ENCODE measurements around the gene FAM156A. TPM values are rescaled to one million over a fixed set of nuclear protein-coding genes. Genes with fewer than 3 reads are reported as not detected.
"Not testable (repeated sequence)": the region's sequence is repeated elsewhere in the genome, so short reads cannot be mapped to it uniquely, and the experiment has no call there.

The FAM156A gene
- total RNA-seq, 1 donor from 2014 or later, result 12.1 TPM

DNA sequence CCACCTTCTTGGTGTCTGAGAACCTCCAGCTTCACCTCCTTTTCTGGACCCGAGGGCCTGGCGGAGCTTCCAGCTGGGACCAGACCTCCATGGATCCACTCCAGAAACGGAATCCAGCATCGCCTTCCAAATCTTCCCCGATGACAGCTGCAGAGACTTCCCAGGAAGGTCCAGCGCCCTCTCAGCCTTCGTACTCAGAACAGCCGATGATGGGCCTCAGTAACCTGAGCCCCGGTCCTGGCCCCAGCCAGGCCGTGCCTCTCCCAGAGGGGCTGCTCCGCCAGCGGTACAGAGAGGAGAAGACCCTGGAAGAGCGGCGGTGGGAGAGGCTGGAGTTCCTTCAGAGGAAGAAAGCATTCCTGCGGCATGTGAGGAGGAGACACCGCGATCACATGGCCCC lies 51.2 kb downstream of the FAM156A start:
- H3K4me1 ChIP-seq; H3K27me3 ChIP-seq (ENCODE audit: low read depth); H3K4me3 ChIP-seq; H3K27ac ChIP-seq (replicated peaks); DNase-seq; H3K36me3 ChIP-seq; H3K9me3 ChIP-seq (replicated peaks); intact Hi-C loops (cut with micrococcal nuclease): not testable (repeated sequence)

DNA sequence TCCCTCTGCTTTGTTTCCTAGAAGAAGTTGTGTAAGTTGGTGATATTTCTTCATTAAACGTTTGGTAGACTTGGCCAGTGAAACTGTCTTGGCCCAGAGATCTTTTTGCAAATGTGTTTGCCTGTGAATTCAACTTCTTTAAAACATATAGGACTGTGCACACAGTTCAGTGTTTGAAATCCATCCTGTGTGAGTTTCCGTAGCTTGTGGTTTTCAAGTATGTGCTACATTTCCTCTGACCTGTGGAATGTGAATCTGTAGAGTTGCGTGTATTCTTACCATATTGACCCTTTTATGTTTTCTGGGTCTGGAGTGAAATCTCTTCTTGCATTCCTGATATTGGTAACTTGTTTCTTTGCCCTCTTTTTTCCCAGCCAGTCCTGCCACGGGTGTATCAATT lies 52.2 kb downstream of the FAM156A start:
- DNase-seq; H3K9me3 ChIP-seq (replicated peaks); H3K4me3 ChIP-seq; H3K4me1 ChIP-seq; intact Hi-C loops (cut with micrococcal nuclease); H3K27ac ChIP-seq (replicated peaks); H3K36me3 ChIP-seq; H3K27me3 ChIP-seq (ENCODE audit: low read depth): not testable (repeated sequence)

DNA sequence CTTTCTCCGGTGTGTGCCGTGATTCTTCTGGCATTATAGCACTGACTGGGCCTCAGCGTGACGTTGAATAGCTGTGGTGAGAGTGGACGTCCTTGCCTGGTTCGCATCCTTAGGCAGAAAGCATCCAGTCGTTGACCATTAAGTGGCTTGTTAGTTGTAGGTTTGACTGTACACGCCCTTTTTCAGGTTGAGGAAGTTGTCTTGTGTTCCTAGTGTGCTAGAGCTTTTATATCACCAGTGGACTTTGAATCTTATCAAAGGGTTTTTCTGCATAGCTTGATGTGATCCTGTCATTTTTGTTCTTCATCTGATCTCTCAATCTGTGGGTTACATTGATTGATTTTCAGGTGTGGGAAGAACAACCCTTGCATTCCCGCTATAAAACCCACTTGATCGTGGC lies 52.8 kb downstream of the FAM156A start:
- intact Hi-C loops (cut with micrococcal nuclease); DNase-seq; H3K4me3 ChIP-seq; H3K9me3 ChIP-seq (replicated peaks); H3K4me1 ChIP-seq; H3K36me3 ChIP-seq; H3K27ac ChIP-seq (replicated peaks); H3K27me3 ChIP-seq (ENCODE audit: low read depth): not testable (repeated sequence)

Other genes starting within 250 kb of the FAM156A start
- gene SSX2B, start 207.3 kb downstream of the FAM156A start, total RNA-seq, result not detected
- gene SPANXN5, start 161.1 kb downstream of the FAM156A start, total RNA-seq, result not detected
- gene XAGE5, start 147.2 kb downstream of the FAM156A start, total RNA-seq, result not detected
- not detected for gene XAGE3, start 90.4 kb downstream of the FAM156A start, total RNA-seq
- 5.9 TPM for gene FAM156B, start 61.2 kb downstream of the FAM156A start, total RNA-seq
- gene GPR173, start 90.3 kb upstream of the FAM156A start, total RNA-seq, result 0.25 TPM
- 37.0 TPM for gene TSPYL2, start 123.8 kb upstream of the FAM156A start, total RNA-seq
- gene KANTR, start 135.6 kb upstream of the FAM156A start, total RNA-seq, result 5.0 TPM

Data from left ventricle myocardium inferior (tissue), 1 donor.